Stimulated activated naive B cell treated with anti-CD40 and anti-IgM and Interleukin-4, amounts not matched to agents 10 μg/mL and 1 μg/mL and 100 μg/mL, for 72 hours (primary cell): ENCODE results near the gene PCNT.
A peak's percentile ranks its signal among the peaks of the same experiment; 100 is the strongest.
"Not testable (repeated sequence)": the region's sequence is repeated elsewhere in the genome, so short reads cannot be mapped to it uniquely, and the experiment has no call there.

Source experiments
- ATAC-seq, 2 donors: fragments of 150-1000 bp; cut with Tn5 transposase; replicated peaks; 2 replicates each; pipeline ENCODE4 v1.10.0; 2021; ENCODE audit warnings: moderate library complexity in 1 of 2
- DNase-seq: peaks from one replicate; pipeline ENCODE4 v3.0.0; 2021
- H3K27ac Mint-ChIP-seq: one replicate; pipeline ENCODE4 v1.8.0; 2022; ENCODE audit warnings: mild to moderate bottlenecking, mixed read lengths
- H3K27me3 Mint-ChIP-seq, 2 donors: one replicate each; pipeline ENCODE4 v1.8.0; 2022; ENCODE audit warnings: mixed read lengths in 2 of 2
- H3K36me3 Mint-ChIP-seq, 2 donors: one replicate each; pipeline ENCODE4 v1.8.0; 2022; ENCODE audit warnings: mixed read lengths in 2 of 2, mild to moderate bottlenecking in 1 of 2
- H3K4me1 Mint-ChIP-seq, 2 donors: one replicate each; pipeline ENCODE4 v1.8.0; 2022; ENCODE audit warnings: mixed read lengths in 2 of 2, mild to moderate bottlenecking in 1 of 2
- H3K4me3 Mint-ChIP-seq, 2 donors: one replicate each; pipeline ENCODE4 v1.8.0; 2022; ENCODE audit warnings: mild to moderate bottlenecking in 2 of 2, mixed read lengths in 2 of 2, moderate library complexity in 1 of 2
- H3K9me3 Mint-ChIP-seq, 2 donors: one replicate each; pipeline ENCODE4 v1.8.0; 2022; ENCODE audit warnings: mixed read lengths in 2 of 2, mild to moderate bottlenecking in 1 of 2

PCNT gene

DNA sequence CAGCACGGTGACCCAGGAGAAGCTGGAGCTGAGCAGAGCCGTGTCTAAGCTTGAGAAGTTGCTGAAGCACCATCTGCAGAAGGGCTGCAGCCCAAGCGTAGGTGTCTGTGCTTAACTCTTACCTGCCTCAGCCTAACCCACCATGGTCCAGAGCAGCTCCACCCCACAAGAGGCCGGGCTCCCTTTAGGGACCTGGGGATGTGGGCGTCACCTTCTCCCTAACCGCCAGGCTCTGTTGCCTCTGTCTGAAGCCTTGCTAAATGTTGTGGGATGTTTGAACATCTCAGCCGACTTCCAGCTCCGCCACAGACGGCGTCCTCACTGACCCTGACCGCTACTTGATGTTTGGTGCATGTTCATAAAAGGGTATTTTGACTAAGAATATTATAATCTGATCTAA lies 114.3 kb downstream of the PCNT start:
- peaks cover 52 to 76% of the 10 kb centered on the region in 2 donors for H3K36me3 Mint-ChIP-seq
- ATAC-seq (no peak), DNase-seq (no peak)
- no peak overlapping the region for H3K4me3 Mint-ChIP-seq
- H3K27me3 Mint-ChIP-seq: no peaks in the 10 kb centered on the region
- no peaks in the 10 kb centered on the region for H3K9me3 Mint-ChIP-seq
- H3K27ac Mint-ChIP-seq: no peak overlapping the region
- peaks cover 0 to 9% of the 10 kb centered on the region in 2 donors for H3K4me1 Mint-ChIP-seq

DNA sequence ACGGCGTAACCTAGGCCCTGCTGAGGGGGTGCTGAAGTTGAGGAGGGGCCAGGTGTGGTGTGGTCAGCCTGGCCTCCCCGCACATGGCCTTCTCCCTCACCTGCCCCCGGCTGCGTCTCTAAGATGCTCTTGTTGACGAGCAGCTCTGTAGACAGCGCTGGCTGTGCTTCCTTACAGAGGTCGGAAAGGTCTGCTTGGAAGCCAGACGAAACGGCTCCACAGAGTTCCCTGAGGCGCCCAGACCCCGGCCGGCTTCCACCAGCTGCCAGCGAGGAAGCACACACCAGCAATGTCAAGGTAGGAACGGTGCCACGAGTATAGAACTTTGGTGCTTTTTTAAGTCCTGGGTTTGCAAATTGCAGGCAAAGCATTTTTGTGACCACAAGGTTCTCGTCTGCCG lies 116.0 kb downstream of the PCNT start:
- Mint-ChIP-seq H3K9me3 (no peaks in the 10 kb centered on the region), H3K4me1 (peaks cover 0 to 9% of the 10 kb centered on the region in 2 donors), H3K27me3 (no peaks in the 10 kb centered on the region), H3K36me3 (peaks cover 47 to 68% of the 10 kb centered on the region in 2 donors), H3K27ac (no peak overlapping the region), H3K4me3 (no peak overlapping the region)
- DNase-seq: no peak
- ATAC-seq: no peak

DNA sequence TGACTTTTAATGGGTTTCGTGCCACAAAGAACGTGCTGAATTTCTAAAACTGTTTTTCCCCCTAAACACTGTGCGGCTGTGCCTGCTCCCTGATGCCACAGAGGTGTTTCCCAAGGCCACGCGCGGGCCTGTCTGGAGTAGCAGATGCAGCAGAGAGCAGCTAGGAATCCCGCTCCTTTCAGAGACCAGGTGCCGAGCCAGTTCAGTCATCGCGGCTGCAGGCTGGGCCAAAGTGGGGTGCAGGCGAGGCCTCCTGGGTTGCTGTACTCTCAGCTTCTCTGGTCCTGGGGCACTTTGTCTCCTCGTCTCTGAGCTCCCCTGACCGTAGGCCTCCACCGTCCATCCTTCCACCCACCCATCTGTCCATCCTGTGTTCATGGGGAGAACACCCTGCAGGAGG lies 117.4 kb downstream of the PCNT start:
- peaks cover 42 to 63% of the 10 kb centered on the region in 2 donors for H3K36me3 Mint-ChIP-seq
- H3K4me1 Mint-ChIP-seq: peaks cover 0 to 9% of the 10 kb centered on the region in 2 donors
- ATAC-seq (no peak), DNase-seq (no peak)
- H3K9me3 Mint-ChIP-seq: no peaks in the 10 kb centered on the region
- no peak overlapping the region for H3K4me3 Mint-ChIP-seq
- H3K27ac Mint-ChIP-seq: no peak overlapping the region
- H3K27me3 Mint-ChIP-seq: no peaks in the 10 kb centered on the region

DNA sequence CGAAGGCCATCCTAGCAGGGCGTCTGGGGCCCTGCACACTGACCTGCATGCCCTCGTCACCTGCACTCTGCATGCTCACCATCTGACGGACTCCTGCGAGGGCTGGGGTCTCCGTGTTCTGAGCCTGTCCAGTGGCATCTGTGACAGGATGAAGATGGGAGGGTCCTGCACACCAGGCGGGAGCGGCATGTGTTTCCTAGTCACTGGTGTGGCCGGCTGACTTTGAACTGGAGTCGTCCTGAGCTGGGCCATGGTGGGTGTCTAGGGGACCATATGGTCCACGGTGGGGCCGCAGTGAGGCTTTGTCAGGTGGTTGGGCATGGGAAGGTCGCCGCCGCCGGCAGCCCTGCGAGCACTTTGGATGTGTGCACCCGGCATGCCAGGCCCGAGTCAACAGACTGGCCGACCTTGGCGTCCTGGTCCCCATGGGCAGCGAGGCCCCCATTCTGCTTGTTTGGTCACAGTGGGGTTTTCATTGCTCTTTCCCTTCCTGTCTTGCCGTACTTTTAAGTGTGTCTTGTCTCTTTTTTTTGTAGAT lies 118.1 kb downstream of the PCNT start:
- H3K27me3 Mint-ChIP-seq: no peaks in the 10 kb centered on the region
- no peaks in the 10 kb centered on the region for H3K9me3 Mint-ChIP-seq
- no peak overlapping the region for H3K4me3 Mint-ChIP-seq
- no peak for DNase-seq
- peaks cover 41 to 59% of the 10 kb centered on the region in 2 donors for H3K36me3 Mint-ChIP-seq
- no peak for ATAC-seq
- peaks cover 0 to 6% of the 10 kb centered on the region in 2 donors for H3K4me1 Mint-ChIP-seq
- H3K27ac Mint-ChIP-seq: peak overlapping the region; percentile 5

DNA sequence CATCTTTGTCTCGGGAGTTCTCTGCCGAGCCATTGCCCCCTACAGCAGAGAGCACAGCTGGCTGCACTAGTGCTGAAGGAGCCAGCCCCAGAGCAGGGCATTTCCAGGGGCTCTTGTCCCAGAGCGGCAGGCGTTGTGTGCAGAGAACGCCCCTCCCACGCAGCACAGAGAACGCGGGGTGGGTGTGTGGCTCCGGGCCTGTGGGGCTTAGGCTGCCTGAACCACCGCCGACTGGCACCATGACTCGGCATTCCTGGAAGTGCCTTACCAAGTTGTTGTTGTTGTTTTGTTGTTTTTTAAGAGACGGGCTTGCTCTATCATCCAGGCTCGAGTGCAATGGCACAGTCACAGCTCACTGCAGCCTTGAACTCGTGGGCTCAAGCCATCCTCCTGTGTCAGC lies 119.0 kb downstream of the PCNT start:
- H3K27ac Mint-ChIP-seq: no peak overlapping the region

DNA sequence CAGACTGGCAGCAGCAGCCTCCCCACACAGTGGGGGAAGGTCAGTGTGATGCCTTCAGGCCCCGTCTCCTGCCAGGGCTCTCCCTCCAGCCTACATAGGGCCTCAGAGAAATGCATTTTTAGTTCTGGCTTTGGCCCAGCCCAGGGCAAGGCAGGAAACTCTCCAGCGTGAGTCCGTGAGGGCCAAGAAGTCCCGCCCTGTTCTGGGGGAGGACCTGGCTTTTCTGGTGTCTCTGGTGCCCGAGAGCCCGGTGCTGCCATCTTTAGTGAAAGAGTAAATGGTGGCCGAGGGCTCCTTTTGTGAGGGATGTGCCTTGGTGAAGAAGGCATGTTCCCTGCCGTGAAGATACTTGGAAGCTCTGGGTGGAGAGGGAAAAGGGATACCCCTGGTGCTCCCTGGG lies 120.0 kb downstream of the PCNT start:
- peaks cover 5% of the 10 kb centered on the region in 2 donors for H3K9me3 Mint-ChIP-seq
- ATAC-seq: no peak
- H3K27ac Mint-ChIP-seq: no peak overlapping the region
- no peaks in the 10 kb centered on the region for H3K4me1 Mint-ChIP-seq
- no peak for DNase-seq
- no peak overlapping the region for H3K4me3 Mint-ChIP-seq
- H3K27me3 Mint-ChIP-seq: no peaks in the 10 kb centered on the region
- H3K36me3 Mint-ChIP-seq: peaks cover 42 to 60% of the 10 kb centered on the region in 2 donors

More for the DNA sequence above, 119.0 kb downstream of the PCNT start:
- ATAC-seq (no peak), DNase-seq (no peak)
- Mint-ChIP-seq H3K4me1 (no peaks in the 10 kb centered on the region), H3K9me3 (peaks cover 0 to 2% of the 10 kb centered on the region in 2 donors), H3K4me3 (no peak overlapping the region), H3K27me3 (no peaks in the 10 kb centered on the region), H3K36me3 (peaks cover 41 to 57% of the 10 kb centered on the region in 2 donors)

DNA sequence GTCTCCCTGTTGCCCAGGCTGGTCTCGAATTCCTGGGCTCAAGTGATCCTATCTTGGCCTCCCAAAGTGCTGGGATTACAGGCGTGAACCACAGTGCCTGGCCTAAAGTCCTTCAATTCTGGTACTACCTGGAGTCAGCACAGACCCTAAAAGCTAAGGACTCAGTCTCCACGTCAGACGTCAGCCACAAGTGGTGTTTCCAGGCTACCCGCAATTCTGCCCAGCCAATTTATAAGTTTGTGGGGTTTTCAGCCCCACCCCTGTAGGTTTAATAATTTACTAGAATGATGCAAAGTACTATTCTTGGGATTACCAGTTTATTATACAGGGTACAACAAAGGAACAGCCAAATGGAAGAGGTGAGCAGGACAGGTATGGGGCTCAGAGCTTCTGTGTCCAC lies 124.2 kb downstream of the PCNT start:
- peaks cover 19 to 36% of the 10 kb centered on the region in 2 donors for H3K36me3 Mint-ChIP-seq
- DNase-seq: no peak
- H3K4me1 Mint-ChIP-seq: peaks cover 0 to 6% of the 10 kb centered on the region in 2 donors
- H3K27ac Mint-ChIP-seq: no peak overlapping the region
- H3K4me3 Mint-ChIP-seq: no peak overlapping the region
- H3K27me3 Mint-ChIP-seq: no peaks in the 10 kb centered on the region
- H3K9me3 Mint-ChIP-seq: peaks cover 5% of the 10 kb centered on the region in 2 donors
- ATAC-seq: no peak

DNA sequence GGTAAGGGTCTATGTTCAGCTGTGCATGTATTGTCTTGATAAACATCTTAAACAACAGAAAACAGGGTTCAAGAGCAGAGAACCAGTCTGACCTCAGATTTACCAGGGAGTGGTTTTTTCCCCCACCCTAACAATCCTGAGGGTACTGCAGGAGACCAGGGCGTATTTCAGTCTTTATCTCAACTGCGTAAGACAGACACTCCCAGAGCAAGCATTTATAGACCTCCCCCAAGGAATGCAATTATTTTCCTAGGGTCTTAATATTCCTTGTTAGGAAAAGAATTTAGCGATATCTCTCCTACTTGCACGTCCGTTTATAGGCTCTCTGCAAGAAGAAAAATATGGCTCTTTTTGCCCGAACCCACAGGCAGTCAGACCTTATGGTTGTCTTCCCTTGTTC lies 124.9 kb downstream of the PCNT start:
- not testable (repeated sequence) for H3K4me3 Mint-ChIP-seq, H3K9me3 Mint-ChIP-seq, DNase-seq, H3K4me1 Mint-ChIP-seq, H3K27ac Mint-ChIP-seq, ATAC-seq, H3K27me3 Mint-ChIP-seq
- H3K36me3 Mint-ChIP-seq: peaks cover 18 to 33% of the 10 kb centered on the region in 2 donors

DNA sequence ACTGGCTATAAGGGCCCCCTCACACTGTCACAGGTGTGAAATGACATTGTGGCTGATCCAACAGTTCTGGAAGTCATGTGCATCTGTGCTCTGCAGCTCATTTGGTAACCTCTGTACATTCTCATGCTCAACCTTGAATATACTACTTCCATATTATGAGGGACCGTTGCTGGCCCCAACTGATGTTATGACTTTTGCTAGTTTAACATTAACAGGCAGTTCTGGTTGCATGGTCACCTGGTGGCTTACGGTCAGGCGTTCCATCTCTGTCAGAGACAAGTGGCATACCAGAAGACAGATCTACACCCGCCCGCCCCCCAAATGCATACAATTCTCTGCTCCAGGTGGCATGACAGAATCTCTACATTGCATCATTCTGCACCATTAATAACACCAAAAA lies 128.8 kb downstream of the PCNT start:
- DNase-seq (no peak), ATAC-seq (no peak)
- H3K27ac Mint-ChIP-seq: no peak overlapping the region
- peaks cover 3 to 5% of the 10 kb centered on the region in 2 donors for H3K9me3 Mint-ChIP-seq
- H3K4me1 Mint-ChIP-seq: peaks cover 7 to 30% of the 10 kb centered on the region in 2 donors
- H3K4me3 Mint-ChIP-seq: no peak overlapping the region
- peaks cover 17 to 30% of the 10 kb centered on the region in 2 donors for H3K36me3 Mint-ChIP-seq
- H3K27me3 Mint-ChIP-seq: no peaks in the 10 kb centered on the region

DNA sequence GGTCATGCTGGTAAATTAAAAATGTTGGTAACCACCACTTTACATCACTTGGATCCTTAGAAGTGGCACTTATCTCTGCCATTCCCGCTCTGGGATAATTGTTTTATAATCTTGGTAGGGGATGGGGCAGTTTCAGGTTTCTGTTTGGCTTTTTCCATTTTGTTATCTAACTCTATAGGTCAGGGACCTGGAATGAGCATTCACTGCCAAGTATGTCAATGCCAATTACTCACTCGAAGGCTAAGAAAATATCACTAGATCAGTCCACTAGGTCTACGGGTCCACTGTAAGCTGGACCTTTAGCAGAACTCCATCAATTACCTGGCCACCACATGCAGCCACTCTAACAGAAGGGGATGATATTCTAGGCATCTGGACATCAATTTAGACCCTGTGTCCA lies 130.2 kb downstream of the PCNT start:
- DNase-seq (no peak), ATAC-seq (no peak)
- Mint-ChIP-seq H3K27me3 (no peaks in the 10 kb centered on the region), H3K36me3 (peaks cover 12 to 20% of the 10 kb centered on the region in 2 donors), H3K4me1 (peaks cover 8 to 35% of the 10 kb centered on the region in 2 donors), H3K9me3 (no peaks in the 10 kb centered on the region), H3K27ac (no peak overlapping the region), H3K4me3 (no peak overlapping the region)

DNA sequence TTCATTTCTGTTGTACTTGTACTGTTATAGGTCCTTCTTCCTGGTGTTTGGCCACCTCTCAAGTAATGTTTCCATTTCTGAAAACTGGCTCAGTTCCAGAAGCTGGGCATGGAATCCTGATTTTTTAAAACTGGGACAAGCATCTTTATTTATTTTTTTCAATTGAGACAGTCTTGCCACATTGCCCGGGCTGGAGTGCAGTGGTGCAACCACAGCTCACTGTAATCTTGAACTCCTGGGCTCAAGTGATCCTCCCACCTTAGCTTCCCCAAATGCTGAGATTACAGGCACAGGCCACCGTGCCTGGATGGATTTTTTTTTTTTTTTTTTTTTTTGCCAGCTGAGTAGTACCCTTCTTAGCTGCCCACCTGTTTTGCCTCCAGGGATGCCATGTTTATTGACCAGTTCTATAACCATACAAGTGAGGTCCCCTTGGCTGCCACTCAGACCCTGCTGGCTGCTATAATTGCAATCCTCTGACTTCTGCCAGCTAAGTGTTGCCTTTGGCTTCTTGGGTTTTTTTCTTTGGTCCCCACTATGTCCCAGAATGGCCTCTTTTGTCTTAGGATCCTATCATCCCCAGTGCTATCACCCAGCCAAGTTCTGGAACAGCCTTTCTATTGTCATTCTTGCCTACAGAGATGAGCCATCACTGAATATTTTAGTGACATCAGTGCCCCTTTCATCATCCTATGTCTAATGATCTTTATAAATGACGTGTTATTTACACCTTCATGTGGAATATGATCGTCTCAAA lies 130.9 kb downstream of the PCNT start:
- ATAC-seq (no peak), DNase-seq (no peak)
- Mint-ChIP-seq H3K9me3 (no peaks in the 10 kb centered on the region), H3K27me3 (no peaks in the 10 kb centered on the region), H3K27ac (no peak overlapping the region), H3K4me1 (peaks cover 8 to 39% of the 10 kb centered on the region in 2 donors), H3K36me3 (peaks cover 11 to 18% of the 10 kb centered on the region in 2 donors), H3K4me3 (no peak overlapping the region)

DNA sequence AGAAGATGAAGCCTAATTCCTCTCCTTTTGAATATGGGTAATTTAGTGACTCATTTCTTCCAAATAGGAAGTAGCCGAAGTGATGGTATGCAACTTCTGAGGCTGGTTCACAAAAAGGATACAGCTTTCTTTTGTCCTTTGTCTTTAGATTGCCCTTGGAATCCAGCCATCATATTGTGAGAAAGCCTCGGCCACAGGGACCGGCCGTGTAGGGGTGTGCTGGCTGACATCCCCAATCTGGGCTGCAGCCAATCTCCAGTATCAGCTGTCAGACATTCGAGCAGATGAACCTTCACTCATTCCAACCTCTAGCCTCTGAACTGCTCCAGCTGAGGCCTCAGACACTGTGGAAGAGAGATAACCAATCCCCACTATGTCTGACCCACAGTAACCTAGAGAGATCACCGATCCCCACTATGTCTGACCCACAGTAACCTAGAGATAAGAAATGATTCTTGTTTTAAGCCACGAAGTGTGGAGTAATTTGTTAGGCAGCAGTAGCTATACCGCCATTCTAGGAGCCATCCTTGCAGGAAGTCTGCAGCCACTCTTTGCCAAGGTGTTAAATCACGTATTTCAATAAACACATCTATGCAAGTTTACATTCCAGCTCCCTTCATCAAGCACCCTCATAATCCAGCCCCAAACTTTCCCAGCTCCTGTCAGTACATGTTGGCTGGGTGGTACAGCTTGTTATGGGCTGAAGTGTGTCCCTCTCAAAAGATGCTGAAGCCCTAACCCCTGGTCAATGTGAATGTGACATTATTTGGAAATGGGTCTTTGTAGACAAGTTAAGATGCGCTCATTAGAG lies 131.8 kb downstream of the PCNT start:
- peaks cover 8 to 44% of the 10 kb centered on the region in 2 donors for H3K4me1 Mint-ChIP-seq
- H3K27ac Mint-ChIP-seq: no peak overlapping the region
- H3K4me3 Mint-ChIP-seq: no peak overlapping the region

DNA sequence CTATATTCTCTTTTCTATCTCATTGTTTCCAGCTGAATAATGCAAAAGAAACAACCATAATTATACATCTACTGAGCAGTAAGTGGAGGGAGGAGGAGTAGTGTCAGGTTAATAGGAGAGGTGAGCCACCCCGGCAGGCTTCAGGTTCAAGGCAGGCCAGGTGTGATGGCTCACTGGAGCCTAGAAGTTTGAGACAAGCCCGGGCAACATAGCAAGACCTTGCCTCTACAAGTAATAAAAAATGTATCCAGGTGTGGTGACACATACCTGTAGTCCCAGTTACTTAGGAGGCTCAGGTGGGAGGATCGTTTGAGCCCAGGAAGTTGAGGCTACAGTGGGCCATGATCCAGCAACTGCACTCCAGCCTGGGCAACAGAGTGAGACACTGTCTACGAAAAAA lies 132.8 kb downstream of the PCNT start:
- Mint-ChIP-seq H3K4me3 (peak overlapping the region in 1 of 2 donors; percentile 32), H3K36me3 (peaks cover 10 to 11% of the 10 kb centered on the region in 2 donors), H3K4me1 (peaks cover 8 to 44% of the 10 kb centered on the region in 2 donors), H3K27me3 (no peaks in the 10 kb centered on the region), H3K9me3 (no peaks in the 10 kb centered on the region), H3K27ac (no peak overlapping the region)
- ATAC-seq: no peak
- DNase-seq: no peak

More for the DNA sequence above, 131.8 kb downstream of the PCNT start:
- peaks cover 10 to 11% of the 10 kb centered on the region in 2 donors for H3K36me3 Mint-ChIP-seq
- no peaks in the 10 kb centered on the region for H3K27me3 Mint-ChIP-seq
- ATAC-seq (no peak), DNase-seq (no peak)
- no peaks in the 10 kb centered on the region for H3K9me3 Mint-ChIP-seq

DNA sequence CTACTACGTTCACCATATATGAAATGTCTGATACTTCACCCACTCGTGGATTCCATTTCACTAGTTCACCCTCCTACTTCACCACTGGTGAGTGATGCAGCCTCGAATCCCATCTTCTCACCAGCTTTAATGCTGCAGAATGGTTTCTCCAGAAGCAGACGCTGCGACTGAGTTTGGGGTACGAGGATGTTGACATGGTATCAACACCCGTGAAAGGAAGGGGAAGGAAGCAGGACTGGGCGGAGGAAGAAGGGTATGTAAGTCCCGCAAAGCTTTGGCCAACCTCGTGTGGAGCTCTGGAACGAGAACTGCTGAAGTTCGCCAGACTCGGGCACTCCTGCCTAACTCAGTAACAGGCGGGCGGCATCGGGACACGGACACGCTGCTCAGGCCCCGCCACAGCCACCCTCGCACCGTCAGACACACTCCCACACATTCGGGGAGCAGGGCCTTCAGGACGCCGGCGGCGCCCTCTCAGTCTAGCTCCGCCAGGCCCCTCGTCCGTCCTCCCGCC lies 133.9 kb downstream of the PCNT start:
- ATAC-seq (peak; percentile 40 to 46), DNase-seq (peak; percentile 36)
- no peaks in the 10 kb centered on the region for H3K9me3 Mint-ChIP-seq
- peak overlapping the region; percentile 93 to 94 for H3K4me3 Mint-ChIP-seq
- H3K36me3 Mint-ChIP-seq: peaks cover 11 to 12% of the 10 kb centered on the region in 2 donors
- peaks cover 13 to 37% of the 10 kb centered on the region in 2 donors for H3K4me1 Mint-ChIP-seq
- H3K27ac Mint-ChIP-seq: peak overlapping the region; percentile 95
- H3K27me3 Mint-ChIP-seq: no peaks in the 10 kb centered on the region
